H9 (cell line): ENCODE measurements around the gene SRSF12. TPM values are rescaled to one million over a fixed set of nuclear protein-coding genes. Genes with fewer than 3 reads are reported as not detected.

Experiments
- DNase-seq: peaks from one replicate; pipeline ENCODE4 v3.0.0-alpha.2; 2017
- H2AFZ ChIP-seq: one replicate; pipeline ENCODE4 v1.6.1; 2013; ENCODE audit warnings: mild to moderate bottlenecking, low read length, control low read depth, moderate library complexity
- H2AK5ac ChIP-seq: 2 replicates; pipeline ENCODE4 v1.6.1; 2013; ENCODE audit warnings: low read length, control low read depth, mixed read lengths; ENCODE audit not compliant: insufficient read length
- H2BK120ac ChIP-seq: one replicate; pipeline ENCODE4 v1.6.1; 2013; ENCODE audit warnings: low read depth, mild to moderate bottlenecking, low read length, control low read depth, inconsistent platforms; ENCODE audit not compliant: poor library complexity, severe bottlenecking
- H2BK12ac ChIP-seq: 2 replicates; pipeline ENCODE4 v1.6.1; 2013; ENCODE audit warnings: low read length, control low read depth, mixed read lengths, low read depth; ENCODE audit not compliant: insufficient read length
- H2BK15ac ChIP-seq: 2 replicates; pipeline ENCODE4 v1.6.1; 2013; ENCODE audit warnings: low read depth, low read length, control low read depth
- H2BK20ac ChIP-seq: one replicate; pipeline ENCODE4 v1.6.1; 2013; ENCODE audit warnings: low read depth, mild to moderate bottlenecking, low read length, control low read depth, inconsistent platforms; ENCODE audit not compliant: poor library complexity, severe bottlenecking
- H2BK5ac ChIP-seq: 2 replicates; pipeline ENCODE4 v1.6.1; 2013; ENCODE audit warnings: low read length, control low read depth, mixed read lengths; ENCODE audit not compliant: insufficient read length
- H3K14ac ChIP-seq: 2 replicates; pipeline ENCODE4 v1.6.1; 2013; ENCODE audit warnings: low read length, control low read depth; ENCODE audit not compliant: insufficient read depth
- H3K18ac ChIP-seq: 2 replicates; pipeline ENCODE4 v1.6.1; 2013; ENCODE audit warnings: low read depth, mild to moderate bottlenecking, mixed read lengths, low read length, control low read depth; ENCODE audit not compliant: insufficient read length
- H3K23ac ChIP-seq: 2 replicates; pipeline ENCODE4 v1.6.1; 2013; ENCODE audit warnings: low read length, control low read depth, mixed read lengths, low read depth; ENCODE audit not compliant: insufficient read length
- H3K23me2 ChIP-seq: 2 replicates; pipeline ENCODE4 v1.6.1; 2013; ENCODE audit warnings: low read depth, mild to moderate bottlenecking, mixed read lengths, low read length, control low read depth; ENCODE audit not compliant: insufficient read length, poor library complexity, severe bottlenecking
- H3K27ac ChIP-seq: 2 replicates; pipeline ENCODE4 v1.5.1; 2013; ENCODE audit warnings: low read length, control low read depth, mixed read lengths, low read depth; ENCODE audit not compliant: insufficient read length
- H3K27me3 ChIP-seq: 2 replicates; pipeline ENCODE4 v1.6.1; 2013; ENCODE audit warnings: low read length, control low read depth, inconsistent platforms; ENCODE audit not compliant: insufficient read depth
- H3K4ac ChIP-seq: 2 replicates; pipeline ENCODE4 v1.6.1; 2013; ENCODE audit warnings: low read depth, mild to moderate bottlenecking, control low read depth, inconsistent platforms, low read length, moderate library complexity
- H3K4me1 ChIP-seq: 2 replicates; pipeline ENCODE4 v1.6.1; 2013; ENCODE audit warnings: low read length, control low read depth, inconsistent platforms; ENCODE audit not compliant: insufficient read depth
- H3K4me2 ChIP-seq: 2 replicates; pipeline ENCODE4 v1.6.1; 2013; ENCODE audit warnings: low read length, control low read depth, mixed read lengths; ENCODE audit not compliant: insufficient read length, insufficient read depth
- H3K56ac ChIP-seq: 2 replicates; pipeline ENCODE4 v1.6.1; 2013; ENCODE audit warnings: low read depth, mild to moderate bottlenecking, mixed read lengths, low read length, control low read depth; ENCODE audit not compliant: insufficient read length
- H3K79me1 ChIP-seq: 2 replicates; pipeline ENCODE4 v1.6.1; 2013; ENCODE audit warnings: low read depth, mild to moderate bottlenecking, moderate library complexity, low read length, control low read depth, inconsistent platforms; ENCODE audit not compliant: insufficient read depth, poor library complexity, severe bottlenecking
- H3K79me2 ChIP-seq: 2 replicates; pipeline ENCODE4 v1.6.1; 2013; ENCODE audit warnings: low read length, control low read depth, inconsistent platforms; ENCODE audit not compliant: insufficient read depth
- H3K9ac ChIP-seq: 2 replicates; pipeline ENCODE4 v1.6.1; 2013; ENCODE audit warnings: low read length, control low read depth, mixed read lengths; ENCODE audit not compliant: insufficient read length; ENCODE audit errors: extremely low read depth
- H3K9me3 ChIP-seq: one replicate; pipeline ENCODE4 v1.6.1; 2013; ENCODE audit warnings: low read depth, low read length, inconsistent platforms; ENCODE audit not compliant: control insufficient read depth
- H3T11ph ChIP-seq: one replicate; pipeline ENCODE4 v1.6.1; 2013; ENCODE audit warnings: mild to moderate bottlenecking, low read length, control low read depth, inconsistent platforms
- H4K20me1 ChIP-seq: one replicate; pipeline ENCODE4 v1.6.1; 2013; ENCODE audit not compliant: control insufficient read depth, insufficient read length, insufficient read depth
- H4K5ac ChIP-seq: 2 replicates; pipeline ENCODE4 v1.6.1; 2013; ENCODE audit warnings: low read depth, mild to moderate bottlenecking, mixed read lengths, low read length, control low read depth; ENCODE audit not compliant: insufficient read length
- H4K8ac ChIP-seq: replicated peaks from 2 replicates; pipeline ENCODE4 v1.6.1; 2013; ENCODE audit warnings: low read length, control low read depth, mixed read lengths, low read depth; ENCODE audit not compliant: insufficient read length
- H4K91ac ChIP-seq: 2 replicates; pipeline ENCODE4 v1.6.1; 2013; ENCODE audit warnings: low read depth, mild to moderate bottlenecking, moderate library complexity, mixed read lengths, low read length, control low read depth; ENCODE audit not compliant: insufficient read length
- H3K27ac Mint-ChIP-seq, 3 experiments: 2 replicates in 2 of 3; 3 replicates in 1 of 3; pipeline ENCODE4 v1.8.0; 2020 to 2021; ENCODE audit warnings: mixed read lengths in 3 of 3, mild to moderate bottlenecking in 1 of 3, moderate library complexity in 1 of 3
- H3K27me3 Mint-ChIP-seq: 2 replicates; pipeline ENCODE4 v1.8.0; 2021; ENCODE audit warnings: low read depth, mild to moderate bottlenecking, moderate library complexity, mixed read lengths
- H3K36me3 Mint-ChIP-seq, 3 experiments: 2 replicates in 2 of 3; 3 replicates in 1 of 3; pipeline ENCODE4 v1.8.0; 2020 to 2021; ENCODE audit warnings: low read depth in 3 of 3, mixed read lengths in 3 of 3; ENCODE audit not compliant: insufficient read depth in 1 of 3
- H3K4me1 Mint-ChIP-seq, 2 experiments: 2 replicates each; pipeline ENCODE4 v1.8.0; 2020; ENCODE audit warnings: mixed read lengths in 2 of 2
- H3K4me3 Mint-ChIP-seq, 2 experiments: 2 replicates in 1 of 2; 3 replicates in 1 of 2; pipeline ENCODE4 v1.8.0; 2020 to 2021; ENCODE audit warnings: mild to moderate bottlenecking in 2 of 2, mixed read lengths in 2 of 2, moderate library complexity in 1 of 2
- H3K9me3 Mint-ChIP-seq, 2 experiments: 2 replicates in 1 of 2; 3 replicates in 1 of 2; pipeline ENCODE4 v1.8.0; 2020; ENCODE audit warnings: mild to moderate bottlenecking in 2 of 2, mixed read lengths in 2 of 2, moderate library complexity in 1 of 2
- WGBS: extraction: QIAGEN DNeasy Blood & Tissue Kit; methylation state at CpG from one replicate; pipeline ENCODE4 v1.1.7; 2013; ENCODE audit warnings: missing lambda C conversion rate, low lambda C conversion rate, mixed read lengths; ENCODE audit not compliant: insufficient read length; ENCODE audit errors: extremely low coverage; 5-methylcytosine and 5-hydroxymethylcytosine counted together
- total RNA-seq: library from RNA; stranded (reverse); gene quantifications from 2 replicates; pipeline ENCODE4 v1.2.1, GENCODE V29; 2021
- TF ChIP-seq, protein P1 (sequence below): fragments of 200-600 bp; sonication (generic); conservative IDR thresholded peaks from 3 replicates; pipeline ENCODE4 v1.8.0; 2021; ENCODE audit warnings: antibody characterized with exemption, mild to moderate bottlenecking

The SRSF12 gene
- total RNA-seq, 1 experiment from 2014 or later: 7.6 TPM

DNA sequence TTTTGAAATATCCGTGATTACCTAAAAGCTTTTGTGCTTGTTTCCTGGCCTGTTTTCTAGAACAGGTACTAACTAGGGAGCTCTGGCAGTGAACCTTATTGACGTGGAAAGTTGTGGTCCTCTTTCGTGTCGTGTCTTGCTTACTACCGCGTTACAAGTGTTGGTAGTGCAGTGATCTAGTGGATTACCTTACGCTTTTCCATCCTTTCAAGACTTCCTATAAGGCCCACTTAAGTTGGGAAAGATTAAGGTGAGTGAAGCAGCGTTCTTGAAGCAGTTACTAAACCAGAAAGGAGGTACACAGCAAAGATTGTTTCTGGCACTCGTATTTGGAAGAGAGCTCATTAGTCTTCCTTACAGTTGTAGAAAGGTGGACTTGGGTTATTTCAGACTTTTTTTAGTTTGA is 35.4 kb downstream of the SRSF12 start:
- Mint-ChIP-seq H3K27me3 (no peaks in the 10 kb centered on the region; the same call in 1 of the 2 replicates), H3K27ac (peak overlapping the region; percentile 17 to 85 (median 70); a peak in 3 of 7 replicates), H3K36me3 (peaks cover 11 to 34% (median 21%) of the 10 kb centered on the region in 3 experiments; a peak in 6 of 7 replicates), H3K9me3 (no peaks in the 10 kb centered on the region), H3K4me1 (peaks cover 40 to 41% of the 10 kb centered on the region in 2 experiments), H3K4me3 (peak overlapping the region; percentile 87 to 92)
- peak overlapping the region; percentile 83 for H3K9ac ChIP-seq
- peaks cover 12% of the 10 kb centered on the region; the same call in 1 of the 2 replicates for H3K4me1 ChIP-seq
- TF ChIP-seq, protein P1, sequence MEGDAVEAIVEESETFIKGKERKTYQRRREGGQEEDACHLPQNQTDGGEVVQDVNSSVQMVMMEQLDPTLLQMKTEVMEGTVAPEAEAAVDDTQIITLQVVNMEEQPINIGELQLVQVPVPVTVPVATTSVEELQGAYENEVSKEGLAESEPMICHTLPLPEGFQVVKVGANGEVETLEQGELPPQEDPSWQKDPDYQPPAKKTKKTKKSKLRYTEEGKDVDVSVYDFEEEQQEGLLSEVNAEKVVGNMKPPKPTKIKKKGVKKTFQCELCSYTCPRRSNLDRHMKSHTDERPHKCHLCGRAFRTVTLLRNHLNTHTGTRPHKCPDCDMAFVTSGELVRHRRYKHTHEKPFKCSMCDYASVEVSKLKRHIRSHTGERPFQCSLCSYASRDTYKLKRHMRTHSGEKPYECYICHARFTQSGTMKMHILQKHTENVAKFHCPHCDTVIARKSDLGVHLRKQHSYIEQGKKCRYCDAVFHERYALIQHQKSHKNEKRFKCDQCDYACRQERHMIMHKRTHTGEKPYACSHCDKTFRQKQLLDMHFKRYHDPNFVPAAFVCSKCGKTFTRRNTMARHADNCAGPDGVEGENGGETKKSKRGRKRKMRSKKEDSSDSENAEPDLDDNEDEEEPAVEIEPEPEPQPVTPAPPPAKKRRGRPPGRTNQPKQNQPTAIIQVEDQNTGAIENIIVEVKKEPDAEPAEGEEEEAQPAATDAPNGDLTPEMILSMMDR: no peak
- H4K20me1 ChIP-seq: no peaks in the 10 kb centered on the region
- H2AK5ac ChIP-seq: no peak overlapping the region
- H3K27me3 ChIP-seq: no peaks in the 10 kb centered on the region
- H3K4ac ChIP-seq: no peak overlapping the region
- no peak overlapping the region for H2AFZ ChIP-seq
- no peak overlapping the region for H2BK12ac ChIP-seq
- peak overlapping the region; percentile 97 for H3K4me2 ChIP-seq
- H3K79me1 ChIP-seq: no peaks in the 10 kb centered on the region
- H3K27ac ChIP-seq: no peak overlapping the region
- no peak overlapping the region for H2BK120ac ChIP-seq
- no peak overlapping the region for H4K8ac ChIP-seq
- no peaks in the 10 kb centered on the region for H3K9me3 ChIP-seq
- H3K14ac ChIP-seq: peak overlapping the region; percentile 5; the same call in 1 of the 2 replicates
- H2BK20ac ChIP-seq: no peak overlapping the region
- H2BK5ac ChIP-seq: no peak overlapping the region
- no peak overlapping the region for H3K23ac ChIP-seq
- WGBS: no CpG with 5 or more reads among the region's 9 CpGs
- no peak overlapping the region for H3K18ac ChIP-seq
- no peak for DNase-seq
- peak overlapping the region; percentile 55 for H3T11ph ChIP-seq
- no peak overlapping the region for H3K56ac ChIP-seq
- peaks cover 14% of the 10 kb centered on the region for H3K23me2 ChIP-seq
- H3K79me2 ChIP-seq: peaks cover 8% of the 10 kb centered on the region; the same call in 1 of the 2 replicates
- no peak overlapping the region for H2BK15ac ChIP-seq
- no peak overlapping the region for H4K5ac ChIP-seq
- no peak overlapping the region for H4K91ac ChIP-seq
